ENCODE data around the gene SERPINA7.
"Not testable (repeated sequence)": the region's sequence is repeated elsewhere in the genome, so short reads cannot be mapped to it uniquely, and the experiment has no call there.

DNA sequence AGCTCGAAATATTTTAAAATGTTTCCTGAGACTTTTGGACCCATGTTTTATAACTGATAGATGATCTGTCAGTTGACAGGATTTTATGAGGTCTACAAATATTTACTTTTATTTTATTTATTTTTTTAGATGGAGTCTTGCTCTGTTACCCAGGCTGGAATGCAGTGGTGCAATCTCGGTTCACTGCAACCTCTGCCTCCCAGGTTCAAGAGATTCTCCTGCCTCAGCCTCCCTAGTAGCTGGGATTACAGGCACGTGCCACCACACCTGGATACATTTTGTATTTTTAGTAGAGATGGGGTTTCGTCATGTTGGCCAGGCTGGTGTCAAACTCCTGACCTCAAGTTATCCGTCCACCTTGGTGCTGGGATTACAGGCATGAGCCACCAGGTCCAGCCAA is 50.0 kb downstream of the SERPINA7 start:
- TF ChIP-seq, protein P1, sequence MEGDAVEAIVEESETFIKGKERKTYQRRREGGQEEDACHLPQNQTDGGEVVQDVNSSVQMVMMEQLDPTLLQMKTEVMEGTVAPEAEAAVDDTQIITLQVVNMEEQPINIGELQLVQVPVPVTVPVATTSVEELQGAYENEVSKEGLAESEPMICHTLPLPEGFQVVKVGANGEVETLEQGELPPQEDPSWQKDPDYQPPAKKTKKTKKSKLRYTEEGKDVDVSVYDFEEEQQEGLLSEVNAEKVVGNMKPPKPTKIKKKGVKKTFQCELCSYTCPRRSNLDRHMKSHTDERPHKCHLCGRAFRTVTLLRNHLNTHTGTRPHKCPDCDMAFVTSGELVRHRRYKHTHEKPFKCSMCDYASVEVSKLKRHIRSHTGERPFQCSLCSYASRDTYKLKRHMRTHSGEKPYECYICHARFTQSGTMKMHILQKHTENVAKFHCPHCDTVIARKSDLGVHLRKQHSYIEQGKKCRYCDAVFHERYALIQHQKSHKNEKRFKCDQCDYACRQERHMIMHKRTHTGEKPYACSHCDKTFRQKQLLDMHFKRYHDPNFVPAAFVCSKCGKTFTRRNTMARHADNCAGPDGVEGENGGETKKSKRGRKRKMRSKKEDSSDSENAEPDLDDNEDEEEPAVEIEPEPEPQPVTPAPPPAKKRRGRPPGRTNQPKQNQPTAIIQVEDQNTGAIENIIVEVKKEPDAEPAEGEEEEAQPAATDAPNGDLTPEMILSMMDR (IDR thresholded peaks at IDR 0.05; ENCODE audit: low read depth, low read length): not testable (repeated sequence)
- not testable (repeated sequence) for TF ChIP-seq EZH2phosphoT487 (IDR thresholded peaks at IDR 0.05; ENCODE audit: low read depth)

Data from OCI-LY3 (cell line).